WTC11 (cell line): ENCODE measurements around the gene RPP30.

Experiments used
- CTCF ChIP-seq: fragments of 200-600 bp; IDR thresholded peaks from 2 replicates; pipeline ENCODE4 v1.8.0; 2022; ENCODE audit warnings: antibody characterized with exemption
- E2F4 ChIP-seq: sonication (generic); formaldehyde crosslinking; IDR thresholded peaks from 2 replicates; pipeline ENCODE4 v1.8.1; 2022; ENCODE audit warnings: low read depth, mild to moderate bottlenecking, moderate library complexity, missing genetic modification reagents, borderline replicate concordance
- MAX ChIP-seq: sonication (generic); formaldehyde crosslinking; IDR thresholded peaks from 2 replicates; pipeline ENCODE4 v1.8.0; 2022; ENCODE audit warnings: mild to moderate bottlenecking, missing genetic modification reagents
- NR3C1 ChIP-seq: sonication (generic); formaldehyde crosslinking; conservative IDR thresholded peaks from 2 replicates; pipeline ENCODE4 v1.8.1; 2023; ENCODE audit warnings: low read depth, mild to moderate bottlenecking, missing genetic modification reagents
- USF1 ChIP-seq: sonication (generic); formaldehyde crosslinking; IDR thresholded peaks from 2 replicates; pipeline ENCODE4 v1.8.0; 2022; ENCODE audit warnings: mild to moderate bottlenecking, missing genetic modification reagents
- ZNF263 ChIP-seq: sonication (generic); formaldehyde crosslinking; IDR thresholded peaks from 2 replicates; pipeline ENCODE4 v1.8.1; 2022; ENCODE audit warnings: low read depth, mild to moderate bottlenecking, moderate library complexity, missing genetic modification reagents
- ZNF317 ChIP-seq: sonication (generic); formaldehyde crosslinking; IDR thresholded peaks from 2 replicates; pipeline ENCODE4 v1.8.1; 2023; ENCODE audit warnings: low read depth, mild to moderate bottlenecking, moderate library complexity, missing genetic modification reagents, borderline replicate concordance

GRCh38 chr10:90911133-90912051 lies 39.6 kb downstream of the RPP30 start:
- TF ChIP-seq NR3C1 (CRISPR knock-in tag) (no peak), CTCF (peak; percentile 79), MAX (CRISPR knock-in tag) (no peak), ZNF317 (CRISPR knock-in tag) (no peak), E2F4 (CRISPR knock-in tag) (no peak), ZNF263 (CRISPR knock-in tag) (no peak), USF1 (CRISPR knock-in tag) (no peak)
